ENCODE data around the gene OSBP2. TPM values are rescaled to one million over a fixed set of nuclear protein-coding genes. Genes with fewer than 3 reads are reported as not detected.

Gene OSBP2
- total and polyA plus RNA-seq, 10 of the 15 experiments (the other 5 are each of a cell fraction or from before 2014, with no cell fraction given) = 0.11 to 7.7 (median 3.6) TPM

DNA sequence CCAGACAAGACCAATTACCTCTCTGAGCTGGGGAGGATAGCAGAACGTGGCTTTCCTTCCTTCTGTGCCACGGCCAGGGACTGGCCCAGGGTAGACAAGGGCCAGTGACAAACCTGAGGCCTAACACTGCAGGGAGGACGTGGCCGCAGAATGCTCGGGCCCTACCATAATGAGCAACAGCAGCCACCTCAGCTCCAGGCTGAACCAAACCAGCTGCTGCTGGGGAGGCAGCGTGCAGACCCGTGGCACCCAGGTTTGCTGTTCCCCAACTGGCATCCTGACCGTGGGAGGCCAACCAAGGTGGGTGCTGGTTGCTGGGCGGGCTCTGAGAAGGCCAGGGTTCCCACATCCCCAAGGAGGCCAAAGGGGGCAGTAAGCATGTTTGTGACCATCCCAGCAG lies 190.9 kb downstream of the OSBP2 start (continued):
- no peak for TF ChIP-seq HDAC6 (IDR thresholded peaks at IDR 0.05; ENCODE audit: unreplicated experiment)
- TF ChIP-seq NBN (IDR thresholded peaks at IDR 0.05) = no peak
- no peak for TF ChIP-seq MYB (IDR thresholded peaks at IDR 0.05; ENCODE audit: borderline replicate concordance, low read depth, low read length)

DNA sequence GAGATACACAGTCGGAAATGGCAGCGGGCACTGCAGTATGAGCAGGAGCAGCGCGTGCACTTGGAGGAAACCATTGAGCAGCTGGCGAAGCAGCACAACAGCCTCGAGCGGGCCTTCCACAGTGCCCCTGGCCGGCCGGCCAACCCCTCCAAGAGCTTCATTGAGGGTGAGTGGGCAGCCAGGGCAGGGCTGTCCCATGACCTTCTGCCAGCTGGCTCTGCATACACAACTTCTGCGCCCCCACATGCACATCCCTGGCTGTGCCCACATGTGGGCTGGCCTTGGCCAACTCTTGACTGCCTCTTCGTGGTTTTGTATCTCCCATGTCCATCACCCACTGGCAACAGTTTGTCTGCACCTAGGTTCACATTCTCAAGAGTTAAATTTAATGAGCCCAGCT lies 192.8 kb downstream of the OSBP2 start:
- ChIA-PET SMC1A (ENCODE audit: uncharacterized antibody, unreplicated experiment) (no interaction called here), CTCF (no interaction called here), RAD21 (ENCODE audit: unreplicated experiment) (no interaction called here), POLR2A (no interaction called here)
- no peak for FAIRE-seq
- intact Hi-C loops (cut with micrococcal nuclease; ENCODE audit: unreplicated experiment) = no loop called here
- H3K4me3 ChIP-seq = no peak overlapping the region
- H3K9me3 ChIP-seq (replicated peaks; ENCODE audit: control insufficient read depth, insufficient read depth, low read length) = no peaks in the 10 kb centered on the region
- in situ Hi-C loops (cut with MboI) = no loop called here
- H2AFZ ChIP-seq (ENCODE audit: control insufficient read depth, low read depth, low read length) = no peak overlapping the region
- H3K36me3 ChIP-seq (ENCODE audit: control insufficient read depth in 2 of 2, insufficient read depth in 2 of 2, low read length in 1 of 2) = peaks cover 0 to 13% of the 10 kb centered on the region in 2 experiments; a peak in 2 of 4 replicates
- no peak for ATAC-seq
- no peaks in the 10 kb centered on the region for H3K27me3 ChIP-seq (replicated peaks in 1 of 2; ENCODE audit: control insufficient read depth in 2 of 2, insufficient read depth in 2 of 2, low read length in 1 of 2)
- no TSS peak for BruUV-seq (replicated peaks)
- TF ChIP-seq ZSCAN29 (IDR thresholded peaks at IDR 0.05) = no peak
- no peak overlapping the region for H3K27ac ChIP-seq (ENCODE audit: control insufficient read depth, insufficient read depth)
- H3K4me2 ChIP-seq (ENCODE audit: control insufficient read depth, insufficient read depth) = no peak overlapping the region
- 62% methylated on average over 11 of the region's 11 CpGs for WGBS (ENCODE audit: insufficient coverage, insufficient replicate concordance, low lambda C conversion rate, missing lambda C conversion rate)
- no peak for DNase-seq (ENCODE audit: low read depth, low spot score)
- no peak overlapping the region for H3K9ac ChIP-seq (ENCODE audit: control insufficient read depth, insufficient read depth, low read length)
- H3K79me2 ChIP-seq (ENCODE audit: control insufficient read depth, insufficient read depth, low read length) = no peaks in the 10 kb centered on the region
- H4K20me1 ChIP-seq (ENCODE audit: control insufficient read depth, insufficient read depth) = no peaks in the 10 kb centered on the region; the same call in 1 of the 2 replicates
- H3K4me1 ChIP-seq (ENCODE audit: control insufficient read depth, insufficient read depth, low read length) = no peaks in the 10 kb centered on the region

- ChIA-PET POLR2A (no interaction called here), SMC1A (ENCODE audit: uncharacterized antibody, unreplicated experiment) (no interaction called here), RAD21 (ENCODE audit: unreplicated experiment) (no interaction called here), CTCF (no interaction called here)
- WGBS (ENCODE audit: insufficient coverage, insufficient replicate concordance, low lambda C conversion rate, missing lambda C conversion rate) = 44% methylated on average over 5 of the region's 5 CpGs
- no peak overlapping the region for H2AFZ ChIP-seq (ENCODE audit: control insufficient read depth, low read depth, low read length)
- H3K9ac ChIP-seq (ENCODE audit: control insufficient read depth, insufficient read depth, low read length) = no peak overlapping the region
- no peaks in the 10 kb centered on the region for H3K9me3 ChIP-seq (replicated peaks; ENCODE audit: control insufficient read depth, insufficient read depth, low read length)
- no peak for DNase-seq (ENCODE audit: low read depth, low spot score)
- no peaks in the 10 kb centered on the region for H3K27me3 ChIP-seq (replicated peaks in 1 of 2; ENCODE audit: control insufficient read depth in 2 of 2, insufficient read depth in 2 of 2, low read length in 1 of 2)
- TF ChIP-seq ESRRA (IDR thresholded peaks at IDR 0.05; ENCODE audit: low read length) = no peak
- peaks cover 0 to 13% of the 10 kb centered on the region in 2 experiments; a peak in 2 of 4 replicates for H3K36me3 ChIP-seq (ENCODE audit: control insufficient read depth in 2 of 2, insufficient read depth in 2 of 2, low read length in 1 of 2)
- BruUV-seq (replicated peaks) = no TSS peak
- no peak overlapping the region for H3K4me2 ChIP-seq (ENCODE audit: control insufficient read depth, insufficient read depth)
- no peak overlapping the region for H3K27ac ChIP-seq (ENCODE audit: control insufficient read depth, insufficient read depth)
- H3K4me3 ChIP-seq = no peak overlapping the region
- H3K4me1 ChIP-seq (ENCODE audit: control insufficient read depth, insufficient read depth, low read length) = no peaks in the 10 kb centered on the region
- in situ Hi-C loops (cut with MboI) = no loop called here
- no peaks in the 10 kb centered on the region for H3K79me2 ChIP-seq (ENCODE audit: control insufficient read depth, insufficient read depth, low read length)
- ATAC-seq = no peak
- intact Hi-C loops (cut with micrococcal nuclease; ENCODE audit: unreplicated experiment) = no loop called here
- FAIRE-seq = no peak
- no peaks in the 10 kb centered on the region; the same call in 1 of the 2 replicates for H4K20me1 ChIP-seq (ENCODE audit: control insufficient read depth, insufficient read depth)
Observed at GRCh38 chr22:30887861-30888260, 193.2 kb downstream of the OSBP2 start.
